Embryonic facial prominence (tissue), 1 donor: ENCODE measurements around the gene WDFY4.

ENCODE experiments used
- DNase-seq: peaks from one replicate; pipeline ENCODE4 v3.0.0-alpha.2; 2016; ENCODE audit errors: extremely low spot score

WDFY4 gene

DNA sequence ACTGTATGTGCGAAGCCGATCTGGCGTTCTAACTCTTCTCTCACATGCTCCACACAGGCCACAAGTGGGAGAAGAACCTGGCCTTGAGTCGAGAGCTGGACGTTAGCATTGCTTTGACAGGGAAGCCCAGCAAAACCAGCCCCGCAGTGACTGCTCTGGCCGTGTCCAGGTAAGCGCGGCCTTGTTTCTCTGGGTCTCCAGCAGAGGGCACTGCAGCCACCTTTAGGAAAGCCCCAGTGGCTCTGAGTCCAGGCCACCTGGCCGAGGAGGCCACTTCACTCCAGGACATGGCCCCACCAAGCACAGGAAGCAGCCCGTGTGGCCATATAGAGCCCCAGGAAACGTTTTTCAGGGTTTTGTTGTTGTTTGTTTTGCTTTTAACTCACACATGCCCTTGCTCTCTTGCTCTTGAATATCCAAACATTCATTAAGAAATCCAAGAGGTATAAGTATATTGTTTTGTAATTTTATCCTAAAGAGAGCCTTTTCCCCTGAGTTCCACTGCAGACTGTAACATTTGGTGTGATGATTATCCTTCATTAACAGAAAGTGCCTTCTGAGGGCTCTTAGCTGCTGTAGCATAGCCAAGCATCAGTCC is 296.7 kb downstream of the WDFY4 start:
- no peak for DNase-seq

DNA sequence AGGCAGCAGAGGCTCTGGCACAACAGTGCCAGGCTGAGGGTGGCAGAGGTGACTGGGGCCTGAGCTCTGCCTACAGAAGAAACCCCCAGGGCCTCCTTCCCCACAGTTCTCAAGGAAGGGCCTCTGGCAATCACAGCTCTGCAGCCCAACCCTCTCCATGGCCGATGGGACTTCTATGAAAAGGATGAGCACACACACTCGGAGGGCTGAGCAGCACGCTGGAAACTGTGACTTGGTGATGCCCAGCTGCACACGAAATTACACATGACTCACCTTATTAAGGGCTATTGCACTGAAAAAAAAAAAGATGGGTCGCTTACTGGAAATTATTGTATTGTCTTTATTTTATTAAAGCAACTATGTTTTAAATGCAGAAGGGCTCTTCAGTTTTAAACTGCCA is 297.9 kb downstream of the WDFY4 start:
- no peak for DNase-seq

DNA sequence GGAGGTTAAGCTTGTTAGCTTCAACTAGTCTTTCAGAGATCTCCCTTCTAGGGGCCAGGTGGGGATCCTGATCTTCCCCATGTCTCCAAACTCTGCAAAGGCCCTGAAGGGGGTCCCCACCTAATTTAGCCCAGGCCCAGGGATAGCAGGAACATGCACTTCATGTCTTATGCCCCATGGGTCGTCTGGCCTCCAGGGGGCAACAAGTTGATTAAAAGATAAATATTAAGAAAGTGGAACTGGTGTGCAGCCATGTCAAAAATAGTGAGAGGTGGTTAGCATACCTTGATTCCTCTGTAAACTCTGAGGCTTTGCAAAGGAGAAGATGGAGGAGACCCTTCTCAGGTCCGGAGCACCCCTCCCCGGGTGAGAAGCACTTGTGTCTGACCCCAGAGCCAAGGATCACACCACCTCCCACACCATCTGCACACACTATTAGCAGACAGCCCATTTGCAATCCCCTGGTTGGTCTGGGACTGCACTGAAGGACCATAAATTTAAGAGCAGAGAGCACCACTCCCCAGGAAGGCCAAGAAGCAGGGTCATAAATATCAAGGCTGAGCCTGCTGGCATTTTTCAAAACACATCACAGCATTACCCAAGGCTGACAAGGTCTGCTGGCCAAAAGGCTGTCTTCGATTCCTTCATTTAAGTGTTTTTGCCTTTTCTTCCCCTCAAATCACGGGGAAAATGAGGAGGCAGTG is 299.1 kb downstream of the WDFY4 start:
- DNase-seq, result no peak

DNA sequence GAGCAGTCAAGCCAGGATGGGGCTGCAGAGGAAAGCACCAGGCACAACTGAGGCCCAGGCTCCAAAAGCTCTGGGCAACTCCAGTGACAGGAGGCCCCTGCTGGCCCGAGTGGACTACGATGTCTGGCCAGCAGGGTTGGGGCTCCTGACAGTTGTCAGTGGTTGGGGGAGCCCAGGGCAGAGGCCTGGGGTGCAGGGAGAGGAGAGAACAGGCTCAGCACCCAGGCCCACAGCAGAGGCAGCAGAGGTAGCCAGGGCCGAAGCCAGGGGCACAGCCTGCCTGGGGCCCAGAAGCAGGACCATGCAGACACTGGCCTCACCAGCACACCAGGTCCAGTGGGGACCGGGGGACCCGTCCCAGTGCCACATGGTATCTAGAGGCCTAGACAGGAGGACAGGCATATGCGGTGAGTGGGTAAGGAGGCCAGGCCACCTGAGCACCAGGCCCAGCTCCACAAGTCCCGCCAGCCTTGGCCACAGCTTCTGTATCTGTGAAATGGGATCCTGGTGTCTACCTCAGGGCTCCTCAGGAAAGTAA is 301.0 kb downstream of the WDFY4 start:
- no peak for DNase-seq

DNA sequence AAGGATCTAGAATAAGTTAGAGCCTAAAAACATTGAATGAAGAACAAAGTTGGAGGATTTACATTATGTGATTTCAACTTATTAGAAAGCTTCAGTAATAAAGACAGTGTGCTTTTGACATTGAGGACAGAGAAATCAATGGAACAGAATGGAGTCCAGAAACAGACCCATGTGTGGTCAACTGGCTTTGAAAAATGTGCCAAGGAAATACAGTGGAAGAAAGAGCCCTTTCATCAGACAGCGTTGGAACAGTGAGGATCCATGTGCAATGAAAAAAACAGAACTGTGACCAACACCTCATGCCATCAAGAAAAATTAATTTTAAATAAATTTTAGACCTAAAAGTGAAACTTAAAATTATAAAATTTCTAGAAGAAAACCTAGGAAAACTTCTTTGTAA is 305.6 kb downstream of the WDFY4 start:
- DNase-seq, result no peak

DNA sequence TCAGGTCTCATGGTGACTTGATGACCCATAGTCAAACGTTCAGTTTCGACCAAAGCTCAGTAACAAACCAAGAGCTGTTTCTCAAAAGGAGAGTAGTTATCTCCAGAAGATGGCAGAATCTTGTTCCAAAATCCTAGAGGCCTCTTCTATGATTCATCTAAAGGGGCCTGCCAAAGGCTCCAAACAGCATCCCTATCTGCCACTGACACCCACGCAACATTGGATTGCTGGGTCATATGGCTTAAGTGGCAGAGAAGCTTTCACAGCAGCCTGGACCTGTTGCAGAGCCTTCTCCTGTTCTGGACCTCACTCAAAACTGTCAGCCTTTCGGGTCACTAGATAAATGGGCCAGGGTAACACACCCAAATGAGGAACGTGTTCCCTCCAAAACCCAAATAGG is 309.0 kb downstream of the WDFY4 start:
- no peak for DNase-seq

DNA sequence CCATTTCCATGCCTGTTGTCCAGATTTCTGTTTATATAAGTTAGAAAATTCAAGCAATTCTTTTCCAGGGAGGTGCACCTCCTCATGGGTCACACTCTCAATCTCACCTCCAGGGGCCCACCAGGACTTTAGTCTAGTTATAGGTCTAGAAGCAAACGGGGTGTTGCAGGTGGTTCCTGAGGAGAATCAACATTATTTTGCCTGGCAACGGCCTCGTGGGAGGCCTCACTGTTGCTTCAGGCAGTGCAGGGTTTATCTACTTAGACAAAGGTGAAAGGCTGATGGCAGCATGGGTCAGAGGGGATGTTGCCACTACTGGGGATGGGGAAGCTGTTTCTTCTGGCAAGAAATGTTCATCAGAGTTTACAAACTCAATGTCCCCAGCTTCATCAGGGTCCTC is 311.7 kb downstream of the WDFY4 start:
- no peak for DNase-seq

DNA sequence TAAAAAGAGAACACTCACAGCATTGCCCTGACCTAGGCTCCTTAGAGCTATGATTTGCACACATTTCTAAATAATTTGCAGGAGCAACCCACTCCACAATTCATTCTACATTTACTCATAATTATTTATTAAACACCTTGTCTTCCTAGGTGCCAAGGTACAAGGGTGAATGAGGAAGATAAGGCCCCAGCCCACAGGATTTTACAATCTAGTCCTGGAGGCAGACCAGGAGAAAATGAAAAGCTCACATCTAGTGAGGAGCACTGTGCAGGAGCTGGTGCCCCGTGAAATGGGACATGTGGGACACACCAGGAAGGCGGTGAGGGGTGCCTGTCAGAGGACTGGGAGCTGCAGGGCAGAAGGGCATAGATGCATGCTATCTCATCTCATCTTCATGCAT is 314.7 kb downstream of the WDFY4 start:
- no peak for DNase-seq

DNA sequence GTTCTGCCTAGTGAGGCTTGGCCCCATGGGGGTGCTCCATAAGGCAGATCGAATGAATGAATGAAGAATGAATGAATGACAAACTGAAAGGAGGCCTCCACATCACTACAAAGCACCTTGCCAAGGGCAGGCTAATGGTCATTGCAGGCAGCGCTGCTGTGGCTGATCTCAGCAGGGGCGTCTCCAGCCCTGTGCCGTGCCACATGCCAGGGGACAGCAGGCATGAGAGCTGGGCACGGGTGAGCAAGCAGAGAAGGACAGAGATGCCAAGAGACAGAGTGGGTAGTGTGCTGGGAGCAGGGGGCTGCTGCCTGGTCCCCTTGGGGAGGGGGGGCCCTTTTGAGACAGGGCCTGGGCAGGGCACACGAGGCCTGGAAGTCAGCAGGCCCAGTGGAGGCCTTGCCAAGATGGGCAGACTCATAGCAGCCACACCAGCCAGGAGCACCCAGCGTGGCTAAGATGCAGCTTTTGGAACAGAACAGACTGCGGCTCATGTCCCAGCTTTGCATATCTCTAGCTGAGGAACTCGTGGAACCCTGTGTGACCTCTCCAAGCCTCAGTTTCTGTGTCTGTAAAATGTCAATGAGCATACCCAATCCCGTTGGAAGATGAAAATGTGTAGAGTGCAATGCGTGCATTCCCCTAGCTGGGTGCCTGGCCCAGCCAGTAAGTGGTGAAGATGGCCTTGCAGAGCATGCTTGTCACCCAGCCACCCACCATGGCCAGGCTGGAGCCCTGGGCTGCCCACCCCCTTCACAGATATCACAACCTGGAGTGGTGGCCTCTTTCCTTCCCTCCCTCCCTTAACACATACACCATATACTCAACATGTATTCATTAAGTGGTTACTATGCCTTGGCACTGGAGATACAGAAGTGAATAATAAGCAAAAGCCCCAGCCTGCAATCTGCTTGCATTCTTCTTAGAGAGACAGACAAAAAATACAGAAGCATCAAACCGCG is 316.0 kb downstream of the WDFY4 start:
- no peak for DNase-seq

DNA sequence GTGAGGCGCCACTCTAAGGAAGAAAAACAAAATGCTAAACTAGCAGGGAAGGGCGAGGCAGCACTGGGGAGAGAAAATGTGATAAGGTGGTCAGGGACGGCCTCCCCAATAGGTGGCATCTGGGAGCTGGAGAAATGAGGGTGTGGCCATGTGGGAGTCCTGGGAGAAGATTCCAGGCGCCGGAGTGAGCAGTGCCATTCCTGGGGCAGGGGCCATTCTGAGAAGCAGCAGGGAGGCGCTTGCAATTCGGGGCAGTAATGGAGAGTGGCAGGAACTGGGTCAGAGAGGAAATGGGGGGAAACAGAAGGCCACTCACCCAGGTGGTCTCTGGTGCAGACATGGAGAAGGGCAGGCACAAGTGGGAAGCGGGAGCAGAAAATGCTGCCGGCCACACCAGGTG is 316.7 kb downstream of the WDFY4 start:
- no peak for DNase-seq

DNA sequence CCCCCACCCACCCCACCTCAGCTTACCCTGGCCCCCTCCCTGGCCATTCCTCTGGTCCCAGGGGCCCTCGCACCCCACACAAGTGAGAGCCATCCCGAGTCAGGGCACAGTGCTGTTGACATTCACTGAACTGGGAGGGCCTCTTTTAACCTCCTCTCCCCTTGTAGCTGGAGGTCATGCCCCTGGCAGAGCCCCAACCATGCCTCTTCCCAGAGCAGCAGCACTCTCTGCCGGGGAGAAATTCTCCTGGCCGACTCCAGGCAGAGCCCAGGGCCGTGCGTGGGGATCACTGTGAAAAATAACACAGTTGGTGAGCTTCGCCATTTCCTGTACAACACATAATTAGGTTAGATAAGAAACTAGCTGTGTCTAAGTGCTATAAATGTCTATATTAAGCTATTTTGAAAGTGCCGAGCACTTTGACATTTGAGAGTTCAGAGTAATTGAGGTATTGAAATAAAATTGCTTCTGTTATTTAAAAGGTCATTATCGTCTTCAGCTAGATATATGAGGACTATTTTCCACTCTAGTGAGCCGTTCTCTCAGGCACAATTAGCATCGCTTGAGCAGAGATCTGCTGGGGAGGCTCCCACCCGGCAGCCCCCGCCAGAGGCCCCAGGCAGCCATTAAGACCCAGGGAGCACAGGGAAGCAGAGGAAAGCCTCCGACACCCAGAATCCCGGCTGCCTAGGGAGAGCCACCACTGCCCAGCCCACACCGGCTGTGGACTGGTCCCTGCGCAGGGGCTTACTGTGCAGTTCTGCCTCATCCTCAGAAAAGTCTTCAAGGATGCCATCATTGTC is 317.4 kb downstream of the WDFY4 start:
- DNase-seq, result no peak

DNA sequence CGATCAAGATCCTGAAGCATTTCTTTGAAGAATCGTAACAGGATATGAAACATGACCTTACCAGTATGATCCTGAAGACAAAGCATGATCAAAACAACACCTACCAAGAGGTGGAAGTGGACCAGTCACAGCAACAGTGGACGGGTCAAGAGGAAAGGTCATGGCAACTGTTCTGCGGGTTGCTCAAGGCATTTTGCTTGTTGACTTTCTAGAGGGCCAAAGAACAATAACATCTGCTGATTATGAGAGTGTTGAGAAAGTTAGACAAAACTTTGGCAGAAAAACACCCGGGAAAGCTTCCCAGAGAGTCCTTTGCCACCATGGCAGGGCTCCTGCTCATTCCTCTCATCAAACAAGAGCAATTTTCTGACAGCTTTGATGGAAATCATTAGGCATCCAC is 320.6 kb downstream of the WDFY4 start:
- DNase-seq, result no peak

DNA sequence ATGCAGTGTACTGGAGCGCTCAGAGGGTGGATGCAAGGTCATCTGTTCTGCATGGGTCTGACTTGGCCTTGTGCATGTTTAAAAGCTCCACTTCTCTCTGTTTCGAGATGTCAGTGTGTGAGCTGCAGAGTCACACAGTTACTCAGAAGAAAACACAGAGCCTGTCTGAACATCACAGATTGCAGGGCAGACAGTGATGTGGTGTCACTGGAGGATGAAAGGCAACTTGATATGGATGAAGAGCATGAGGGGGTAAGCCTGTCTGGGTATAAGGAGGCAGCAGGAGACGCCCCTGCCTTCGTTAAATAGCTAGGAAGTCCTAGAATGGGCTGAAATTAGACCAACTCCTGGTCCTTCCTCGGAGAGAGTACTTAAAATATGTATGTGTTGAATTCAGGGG is 322.5 kb downstream of the WDFY4 start:
- DNase-seq, result no peak

DNA sequence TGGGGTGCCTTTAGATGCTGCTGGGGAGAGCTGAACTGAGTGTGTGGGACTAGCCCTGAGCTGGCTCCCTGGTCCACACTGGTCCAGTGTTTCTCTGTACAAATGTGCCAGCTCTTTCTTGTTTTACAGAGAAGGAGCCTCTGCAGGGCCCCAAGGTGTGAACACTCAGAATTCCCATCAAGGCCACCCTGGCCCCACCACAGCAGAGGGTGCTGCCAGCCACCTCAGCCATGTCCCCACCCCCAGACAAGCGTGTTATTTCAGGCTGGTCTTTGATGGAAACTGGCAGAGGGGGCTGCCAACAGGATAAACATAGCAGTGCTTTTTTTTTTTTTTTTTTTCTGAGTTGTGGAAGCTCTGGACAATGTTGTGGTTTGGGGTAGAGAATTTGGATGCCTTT is 323.4 kb downstream of the WDFY4 start:
- DNase-seq, result no peak

DNA sequence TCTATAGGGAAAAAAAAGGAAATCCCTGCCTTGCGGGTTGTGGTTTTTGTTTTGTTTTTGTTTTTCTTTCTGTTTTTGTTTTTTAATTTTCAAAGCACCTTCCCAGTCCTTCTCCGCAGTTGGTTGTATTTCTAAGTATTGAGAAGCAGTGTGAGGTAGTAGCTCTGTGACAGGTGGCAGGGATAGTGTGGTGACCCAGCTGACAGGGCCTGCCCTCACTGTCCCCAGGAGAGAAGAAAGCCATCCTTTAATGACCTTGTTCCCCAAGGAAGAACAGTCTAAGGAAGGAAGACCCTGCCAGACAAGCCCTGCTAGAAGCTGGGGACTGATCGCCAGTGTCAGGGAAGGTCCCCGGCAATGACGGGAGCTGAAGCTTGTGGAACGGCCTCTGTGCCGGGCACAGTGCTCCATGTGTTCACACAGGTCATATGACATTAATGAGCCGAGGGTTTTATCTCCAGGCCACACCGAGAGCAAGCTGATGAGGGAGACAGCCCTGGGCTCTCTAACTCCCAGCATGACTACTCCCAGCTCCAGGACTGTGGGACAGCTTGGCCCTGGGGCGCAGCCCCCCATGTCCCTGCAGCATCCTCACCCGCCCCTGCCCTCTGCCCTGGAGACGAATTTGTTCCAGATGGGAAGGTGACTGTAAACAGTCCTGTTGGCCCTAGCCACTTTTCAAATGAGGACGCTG is 324.0 kb downstream of the WDFY4 start:
- no peak for DNase-seq

DNA sequence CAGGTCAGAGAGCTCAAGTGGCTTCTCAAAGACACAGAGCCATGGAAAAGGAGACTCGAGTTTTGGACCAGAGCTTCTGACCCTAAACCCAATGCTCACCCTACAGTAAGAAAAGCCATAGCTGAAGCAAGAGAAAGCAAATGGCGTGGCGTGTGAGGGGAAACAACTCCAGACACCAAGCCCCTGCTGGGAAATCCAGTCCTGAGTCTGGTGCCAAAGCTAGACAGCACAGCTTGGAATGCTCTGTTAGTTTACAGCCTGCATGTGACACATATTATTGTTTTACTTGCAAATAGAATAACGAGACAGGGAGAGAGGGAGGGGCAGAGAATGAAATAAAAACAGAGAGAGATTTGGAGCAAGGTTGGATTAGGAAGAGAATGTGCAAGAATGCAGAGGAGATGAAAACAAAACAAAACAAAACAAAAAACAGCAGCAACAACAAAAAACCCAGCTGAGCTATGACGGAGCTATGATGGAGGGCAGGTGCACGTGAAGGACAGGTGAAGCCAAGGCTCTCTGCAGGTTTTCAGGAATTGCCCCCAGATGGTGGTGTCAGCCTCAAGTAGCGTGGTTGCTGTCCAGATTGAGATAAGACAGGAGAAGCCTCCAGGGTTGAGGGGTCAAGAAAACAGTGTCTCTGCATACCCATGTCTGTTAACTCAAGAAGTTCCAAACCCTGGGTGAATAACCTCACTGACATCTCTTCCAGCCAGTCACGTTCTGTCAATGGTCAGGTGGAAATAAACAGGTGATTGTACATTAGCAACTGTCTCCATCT is 324.7 kb downstream of the WDFY4 start:
- no peak for DNase-seq

DNA sequence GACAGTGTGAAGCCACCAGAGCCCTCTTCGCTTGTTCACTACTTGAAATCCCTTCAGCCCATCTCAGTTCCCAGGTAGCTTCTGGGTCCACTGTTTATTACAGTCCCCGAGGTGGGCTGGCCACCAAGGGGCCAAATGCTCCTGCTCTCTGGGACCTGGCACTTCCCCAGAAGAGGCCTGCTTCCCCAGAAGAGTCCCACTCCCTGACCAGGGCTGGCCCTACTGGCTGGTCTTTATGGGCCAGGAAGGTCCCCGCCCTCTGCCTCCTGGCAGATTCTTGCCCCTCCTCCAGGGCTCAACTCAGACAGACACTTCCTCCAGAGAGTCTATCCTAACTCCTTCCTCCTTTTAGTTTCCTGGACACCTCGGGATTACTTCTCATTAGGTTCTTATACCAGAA is 325.6 kb downstream of the WDFY4 start:
- no peak for DNase-seq

DNA sequence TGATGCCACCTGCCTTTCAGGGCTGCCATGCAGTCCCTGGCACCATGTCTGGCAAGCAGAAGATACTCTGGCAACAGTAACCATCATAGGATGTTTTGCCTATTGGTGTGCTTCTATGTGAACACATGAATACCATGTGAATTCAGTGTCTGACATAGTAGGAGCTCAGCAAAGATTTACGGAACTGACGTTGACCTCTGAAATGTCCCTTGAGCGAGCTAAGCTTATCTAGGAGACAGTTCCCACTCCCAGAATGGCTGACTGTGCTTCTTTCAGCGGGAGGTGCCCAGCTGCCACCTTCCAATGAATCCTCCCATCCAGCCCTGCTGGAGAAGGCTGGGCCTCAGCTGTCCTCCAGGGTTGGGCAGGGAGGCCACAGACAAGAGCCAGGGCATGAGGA is 326.2 kb downstream of the WDFY4 start:
- no peak for DNase-seq

DNA sequence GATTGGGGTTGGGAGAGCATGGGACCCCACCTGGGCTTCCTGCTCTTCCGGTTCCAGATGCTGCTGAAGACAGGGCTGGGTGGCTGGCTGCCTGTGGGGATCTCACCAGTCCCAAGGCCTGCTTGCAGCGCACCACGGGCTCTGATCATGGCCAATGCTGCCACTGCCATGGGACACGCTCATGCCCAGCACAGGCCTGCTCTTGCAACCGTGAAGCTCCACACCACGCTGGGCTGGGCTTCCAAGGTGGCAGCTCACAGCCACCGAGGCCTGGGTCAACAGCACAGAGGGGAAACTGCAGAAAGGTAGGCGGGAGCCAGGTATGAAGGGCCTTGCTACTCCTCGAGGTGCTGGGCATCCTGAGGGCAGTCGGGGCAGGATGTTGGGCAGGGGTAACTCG is 327.1 kb downstream of the WDFY4 start:
- DNase-seq, result no peak

DNA sequence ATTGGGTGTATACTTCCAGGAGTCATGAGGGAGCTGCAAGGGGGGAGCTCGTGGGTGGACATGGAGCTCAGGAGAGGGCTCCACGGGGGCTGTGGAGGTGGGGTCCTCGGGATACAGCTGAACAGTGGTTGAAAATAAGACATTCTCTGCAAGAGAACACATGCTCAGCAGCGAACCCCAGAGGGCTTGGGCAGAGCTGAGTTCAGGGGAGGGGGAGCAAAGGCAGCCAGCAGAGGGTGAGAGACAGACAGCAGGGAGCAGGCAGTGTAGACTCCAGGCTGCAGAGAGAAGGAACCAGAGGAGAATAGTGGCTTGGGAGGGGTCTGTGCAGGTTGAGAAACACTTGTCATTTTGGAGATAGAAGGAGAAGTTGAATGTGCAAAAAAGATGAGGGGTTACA is 327.9 kb downstream of the WDFY4 start:
- DNase-seq, result no peak
